ENCODE results near the gene AMFR.

The AMFR gene

GRCh38 chr16:56347166-56347565, 78.2 kb downstream of the AMFR start:
- DNase-seq (ENCODE audit: low read depth), result no peak

GRCh38 chr16:56346131-56346890, 79.0 kb downstream of the AMFR start:
- no peak for DNase-seq (ENCODE audit: low read depth)

GRCh38 chr16:56345406-56346050, 79.8 kb downstream of the AMFR start:
- DNase-seq (ENCODE audit: low read depth), result no peak

- DNase-seq (ENCODE audit: low read depth), result no peak
Observed at GRCh38 chr16:56344518-56345405, 80.6 kb downstream of the AMFR start.

- no peak for DNase-seq (ENCODE audit: low read depth)
Observed at GRCh38 chr16:56343661-56344517, 81.5 kb downstream of the AMFR start.

GRCh38 chr16:56341656-56342399, 83.5 kb downstream of the AMFR start:
- no peak for DNase-seq (ENCODE audit: low read depth)

- DNase-seq (ENCODE audit: low read depth), result no peak
Observed at GRCh38 chr16:56340864-56341365, 84.4 kb downstream of the AMFR start.

- DNase-seq (ENCODE audit: low read depth), result no peak
Observed at GRCh38 chr16:56340416-56340815, 84.9 kb downstream of the AMFR start.

- no peak for DNase-seq (ENCODE audit: low read depth)
Observed at GRCh38 chr16:56339431-56340195, 85.7 kb downstream of the AMFR start.

GRCh38 chr16:56338566-56339318, 86.6 kb downstream of the AMFR start:
- DNase-seq (ENCODE audit: low read depth), result no peak

GRCh38 chr16:56337858-56338325, 87.5 kb downstream of the AMFR start:
- DNase-seq (ENCODE audit: low read depth), result no peak

GRCh38 chr16:56337131-56337857, 88.1 kb downstream of the AMFR start:
- DNase-seq (ENCODE audit: low read depth), result no peak

GRCh38 chr16:56336711-56337110, 88.6 kb downstream of the AMFR start:
- DNase-seq (ENCODE audit: low read depth), result no peak

- DNase-seq (ENCODE audit: low read depth), result no peak
Observed at GRCh38 chr16:56336071-56336688, 89.2 kb downstream of the AMFR start.

- DNase-seq (ENCODE audit: low read depth), result no peak
Observed at GRCh38 chr16:56334761-56335160, 90.6 kb downstream of the AMFR start.

- no peak for DNase-seq (ENCODE audit: low read depth)
Observed at GRCh38 chr16:56332464-56333079, 92.8 kb downstream of the AMFR start.

- no peak for DNase-seq (ENCODE audit: low read depth)
Observed at GRCh38 chr16:56331915-56332314, 93.4 kb downstream of the AMFR start.

- no peak for DNase-seq (ENCODE audit: low read depth)
Observed at GRCh38 chr16:56331399-56331798, 93.9 kb downstream of the AMFR start.

Measured in stimulated activated CD8-positive, alpha-beta memory T cell treated with anti-CD3 and anti-CD28 coated beads, Interleukin-15, amount 100 ng/mL, for 24 hours (primary cell).